HepG2 (cell line): ENCODE measurements around the gene CTNNA1. TPM values are rescaled to one million over a fixed set of nuclear protein-coding genes. Genes with fewer than 3 reads are reported as not detected.

Source experiments
- ATAC-seq: fragments of 200-7000 bp; cut with Tn5 transposase; 3 replicates; pipeline ENCODE4 v1.9.1; 2020; ENCODE audit warnings: mild to moderate bottlenecking, moderate library complexity
- BruUV-seq: library from RNA; stranded (reverse); fragments of 400-500 nt; replicated peaks from 2 replicates; lab custom pipeline; 2021; lab: Mats Ljungman, UMichigan
- CTCF ChIA-PET: fragments of 300-600 bp; formaldehyde crosslinking; extraction: SDS; loops from one replicate; lab custom pipeline; 2021; ENCODE audit warnings: low total read pairs, inconsistent platforms, low intra/inter-chr PET ratio; lab: Yijun Ruan, JAX
- POLR2A ChIA-PET: fragments of 350-600 bp; sonication (Branson Sonifier 250); formaldehyde crosslinking; loops from one replicate; lab custom pipeline; 2020; ENCODE audit warnings: antibody characterized with exemption, inconsistent platforms; lab: Yijun Ruan, JAX
- DNase-seq: peaks from one replicate; pipeline ENCODE4 v3.0.0-alpha.2; 2015; ENCODE audit warnings: low spot score
- FAIRE-seq: peaks from 3 replicates; lab custom pipeline; 2011; peaks lifted over from hg19 to GRCh38; lab: Jason Lieb, UNC
- H2AFZ ChIP-seq: one replicate; pipeline ENCODE4 v1.6.1; 2011; ENCODE audit warnings: low read length, inconsistent platforms
- H3K27ac ChIP-seq: fragments of 300-600 bp; 3 replicates; pipeline ENCODE4 v1.8.0; 2011; ENCODE audit warnings: mixed run types, mild to moderate bottlenecking, mixed read lengths, low read length, inconsistent platforms; ENCODE audit not compliant: insufficient read depth; ENCODE audit errors: extremely low read length
- H3K27me3 ChIP-seq, 2 experiments: fragments of 200-600 bp in 1 of 2; 2 replicates in 1 of 2; 3 replicates in 1 of 2; pipeline versions ENCODE4 v1.6.0 to v1.8.0; 2011; ENCODE audit warnings: low read length in 2 of 2, mild to moderate bottlenecking in 2 of 2, moderate library complexity in 2 of 2, inconsistent platforms in 1 of 2; ENCODE audit not compliant: insufficient read depth in 2 of 2, control insufficient read depth in 1 of 2
- H3K36me3 ChIP-seq, 2 experiments: fragments of 200-600 bp in 1 of 2; replicated peaks in 1 of 2; 2 replicates in 1 of 2; 3 replicates in 1 of 2; pipeline versions ENCODE4 v1.5.1 to v1.8.0; 2011; ENCODE audit warnings: low read length in 2 of 2, inconsistent platforms in 1 of 2; ENCODE audit not compliant: insufficient read depth in 2 of 2, control insufficient read depth in 1 of 2
- H3K4me1 ChIP-seq: 2 replicates; pipeline ENCODE4 v1.5.1; 2012; ENCODE audit warnings: low read length, inconsistent platforms; ENCODE audit not compliant: insufficient read depth
- H3K4me2 ChIP-seq: 2 replicates; pipeline ENCODE4 v1.6.0; 2011; ENCODE audit warnings: low read depth, low read length, inconsistent platforms
- H3K4me3 ChIP-seq, 3 experiments: fragments of 200-600 bp in 1 of 3; sonication (generic), shearing (Covaris generic) in 1 of 3; replicated peaks in 1 of 3; 2 replicates each; pipeline ENCODE4 v1.5.1; 2011 to 2016; ENCODE audit warnings: low read length in 3 of 3, inconsistent platforms in 2 of 3, low read depth in 2 of 3, mild to moderate bottlenecking in 2 of 3, control low read depth in 1 of 3, mixed read lengths in 1 of 3; ENCODE audit not compliant: insufficient read depth in 1 of 3
- H3K79me2 ChIP-seq: one replicate; pipeline ENCODE4 v1.6.1; 2011; ENCODE audit warnings: low read length, inconsistent platforms; ENCODE audit not compliant: insufficient read depth
- H3K9ac ChIP-seq: 2 replicates; pipeline ENCODE4 v1.6.0; 2011; ENCODE audit warnings: mild to moderate bottlenecking, low read depth, low read length, inconsistent platforms; ENCODE audit not compliant: insufficient read depth
- H3K9me3 ChIP-seq: 2 replicates; pipeline ENCODE4 v1.5.1; 2012; ENCODE audit warnings: mild to moderate bottlenecking, low read length
- H4K20me1 ChIP-seq: 2 replicates; pipeline ENCODE4 v1.6.0; 2011; ENCODE audit warnings: inconsistent platforms, mild to moderate bottlenecking, low read length, moderate library complexity; ENCODE audit not compliant: insufficient read depth
- CCDC6 ChIP-seq: sonication (generic); formaldehyde crosslinking; IDR thresholded peaks from 2 replicates; pipeline ENCODE4 v1.8.1; 2022; ENCODE audit warnings: mild to moderate bottlenecking, missing genetic modification reagents, moderate library complexity
- FOSL2 ChIP-seq: sonication (generic); formaldehyde crosslinking; IDR thresholded peaks from 2 replicates; pipeline ENCODE4 v1.4.0; 2020; ENCODE audit warnings: missing genetic modification reagents
- HIVEP1 ChIP-seq: sonication (generic); formaldehyde crosslinking; IDR thresholded peaks from 2 replicates; pipeline ENCODE4 v1.4.0; 2020; ENCODE audit warnings: mild to moderate bottlenecking, missing genetic modification reagents
- NR0B2 ChIP-seq: sonication (generic); formaldehyde crosslinking; IDR thresholded peaks from 2 replicates; pipeline ENCODE4 v1.4.0; 2020; ENCODE audit warnings: mild to moderate bottlenecking, missing genetic modification reagents
- PHB2 ChIP-seq: fragments of 450-650 bp; IDR thresholded peaks from 2 replicates; pipeline ENCODE4 v1.6.1; 2018; ENCODE audit not compliant: partially characterized antibody
- PHF8 ChIP-seq: sonication (generic); formaldehyde crosslinking; IDR thresholded peaks from 2 replicates; pipeline ENCODE4 v1.5.0; 2020; ENCODE audit warnings: missing genetic modification reagents
- REL ChIP-seq: sonication (generic); formaldehyde crosslinking; conservative IDR thresholded peaks from 2 replicates; pipeline ENCODE4 v1.8.0; 2022; ENCODE audit warnings: mild to moderate bottlenecking, missing genetic modification reagents, moderate library complexity
- SRY ChIP-seq: sonication (generic); formaldehyde crosslinking; IDR thresholded peaks from 2 replicates; pipeline ENCODE4 v1.8.0; 2022; ENCODE audit warnings: mild to moderate bottlenecking, missing genetic modification reagents
- TEAD3 ChIP-seq: optimal IDR thresholded peaks from 2 replicates; pipeline ENCODE3; 2016; ENCODE audit warnings: borderline replicate concordance
- TFE3 ChIP-seq: IDR thresholded peaks from 2 replicates; pipeline ENCODE4 v1.6.1; 2016
- UBTF ChIP-seq: sonication (generic); formaldehyde crosslinking; IDR thresholded peaks from 2 replicates; pipeline ENCODE4 v1.4.0; 2020; ENCODE audit warnings: mild to moderate bottlenecking, missing genetic modification reagents
- ZFP62 ChIP-seq: sonication (generic); formaldehyde crosslinking; IDR thresholded peaks from 2 replicates; pipeline ENCODE4 v1.4.0; 2020; ENCODE audit warnings: missing genetic modification reagents
- ZNF274 ChIP-seq: sonication (generic); formaldehyde crosslinking; IDR thresholded peaks from 2 replicates; pipeline ENCODE4 v1.5.1; 2020; ENCODE audit warnings: mild to moderate bottlenecking, missing genetic modification reagents
- ZNF496 ChIP-seq: sonication (generic); formaldehyde crosslinking; IDR thresholded peaks from 2 replicates; pipeline ENCODE4 v1.8.1; 2023; ENCODE audit warnings: mild to moderate bottlenecking, moderate library complexity, missing genetic modification reagents; ENCODE audit not compliant: insufficient replicate concordance
- ZNF574 ChIP-seq: sonication (generic); formaldehyde crosslinking; IDR thresholded peaks from 2 replicates; pipeline ENCODE4 v1.4.0; 2020; ENCODE audit warnings: missing genetic modification reagents
- WGBS: methylation state at CpG from one replicate; pipeline ENCODE4 v1.1.6; 2017; ENCODE audit warnings: low lambda C conversion rate; 5-methylcytosine and 5-hydroxymethylcytosine counted together
- in situ Hi-C: cut with HindIII; loops from 2 replicates; pipeline ENCODE4 v1.10.0; 2017; ENCODE audit warnings: low pct_unique_long_range_greater_than_20kb; ENCODE audit not compliant: extremely low pct_ligation_motif_present
- intact Hi-C: fragments of 100-400 bp; cut with micrococcal nuclease; formaldehyde crosslinking; loops from one replicate; pipeline ENCODE4 v1.10.0; 2022; ENCODE audit not compliant: unreplicated experiment
- polyA plus RNA-seq, 8 experiments: library from polyadenylated mRNA; depleted of rRNA in 3 of 8; stranded (reverse) in 7 of 8; unstranded in 1 of 8; fragments of >200 nt; fragmentation: Illumina TruSeq in 4 of 8; extraction: Trizol in 4 of 8; gene quantifications; 2 replicates each; pipeline versions ENCODE4 v1.2.1 to v1.2.3, GENCODE V29; 2011 to 2016; ENCODE audit warnings: low read depth in 4 of 8, missing spikeins in 1 of 8, mixed read lengths in 1 of 8; ENCODE audit not compliant: insufficient read depth in 1 of 8
- total RNA-seq, 5 experiments: library from RNA; depleted of rRNA; stranded (reverse); fragments of >200 nt; fragmentation: Illumina TruSeq; extraction: Trizol; gene quantifications; 2 replicates each; pipeline ENCODE4 v1.2.3, GENCODE V29; 2016; ENCODE audit warnings: low read depth in 1 of 5

CTNNA1 gene
- total and polyA plus RNA-seq, 2 of the 13 experiments (the other 11 are each of a cell fraction or from before 2014, with no cell fraction given): 66.8 to 162 TPM

- no peak for TF ChIP-seq ZNF574 (CRISPR knock-in tag)
- TF ChIP-seq ZNF496 (CRISPR knock-in tag): no peak
- no peak for TF ChIP-seq SRY
- TF ChIP-seq NR0B2: no peak
- TF ChIP-seq PHB2: no peak
Observed at GRCh38 chr5:138947780-138948179, 194.6 kb downstream of the CTNNA1 start (continued).

GRCh38 chr5:138948471-138949222 is 195.4 kb downstream of the CTNNA1 start:
- H3K27me3 ChIP-seq: no peaks in the 10 kb centered on the region
- ATAC-seq (no peak), FAIRE-seq (no peak), DNase-seq (no peak)
- H2AFZ ChIP-seq: no peak overlapping the region
- H3K9me3 ChIP-seq: no peaks in the 10 kb centered on the region
- H4K20me1 ChIP-seq: no peaks in the 10 kb centered on the region
- H3K4me3 ChIP-seq: no peak overlapping the region
- intact Hi-C loops: no loop called here
- BruUV-seq: no TSS peak
- in situ Hi-C loops: no loop called here
- no peak overlapping the region for H3K9ac ChIP-seq
- 96% methylated on average over 22 of the region's 23 CpGs for WGBS
- H3K79me2 ChIP-seq: no peaks in the 10 kb centered on the region
- no peak overlapping the region for H3K27ac ChIP-seq
- H3K4me2 ChIP-seq: no peak overlapping the region
- ChIA-PET CTCF (no interaction called here), POLR2A (no interaction called here)
- peaks cover 0 to 2% of the 10 kb centered on the region in 2 experiments; a peak in 2 of 5 replicates for H3K36me3 ChIP-seq
- H3K4me1 ChIP-seq: peaks cover 9% of the 10 kb centered on the region
- TF ChIP-seq PHF8 (CRISPR knock-in tag) (no peak), TEAD3 (no peak), FOSL2 (CRISPR knock-in tag) (no peak), ZNF274 (CRISPR knock-in tag) (no peak), HIVEP1 (CRISPR knock-in tag) (no peak), TFE3 (CRISPR knock-in tag) (no peak), REL (no peak), UBTF (no peak), ZFP62 (CRISPR knock-in tag) (no peak), CCDC6 (CRISPR knock-in tag) (no peak)
